Measurements from ENCODE around the gene IQSEC3.
"Not testable (repeated sequence)": the region's sequence is repeated elsewhere in the genome, so short reads cannot be mapped to it uniquely, and the experiment has no call there.

DNA sequence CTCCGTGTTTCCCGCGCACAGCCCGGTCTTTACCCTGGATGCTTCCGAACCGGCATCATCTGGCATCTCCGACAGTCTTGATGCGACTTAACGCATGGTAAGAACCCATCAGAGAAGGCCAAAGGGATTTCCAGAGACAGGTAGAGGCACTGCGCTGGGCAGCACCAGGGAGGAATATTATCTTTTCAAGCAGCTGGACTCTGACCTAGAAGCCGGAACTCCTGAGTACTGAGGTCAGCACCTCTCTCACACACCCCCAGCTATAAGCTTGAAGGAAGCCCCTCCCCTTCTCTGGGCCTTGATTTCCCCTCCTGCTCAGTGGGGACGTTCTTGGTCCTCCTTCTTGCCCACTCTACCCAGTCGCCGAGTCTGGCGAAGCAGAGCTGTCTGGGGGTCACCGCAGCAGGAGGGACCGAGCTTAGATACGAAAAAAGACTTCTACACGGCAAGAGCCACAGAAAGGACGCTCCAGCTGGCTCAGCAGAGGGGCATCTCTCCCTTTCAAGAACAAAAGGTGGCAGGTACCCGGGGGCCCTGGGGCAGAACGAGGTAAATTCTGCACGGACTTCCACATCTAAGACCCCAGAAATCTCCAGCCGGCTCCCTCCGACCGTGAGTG, 10.6 kb downstream of the IQSEC3 start:
- TF ChIP-seq, protein P1, sequence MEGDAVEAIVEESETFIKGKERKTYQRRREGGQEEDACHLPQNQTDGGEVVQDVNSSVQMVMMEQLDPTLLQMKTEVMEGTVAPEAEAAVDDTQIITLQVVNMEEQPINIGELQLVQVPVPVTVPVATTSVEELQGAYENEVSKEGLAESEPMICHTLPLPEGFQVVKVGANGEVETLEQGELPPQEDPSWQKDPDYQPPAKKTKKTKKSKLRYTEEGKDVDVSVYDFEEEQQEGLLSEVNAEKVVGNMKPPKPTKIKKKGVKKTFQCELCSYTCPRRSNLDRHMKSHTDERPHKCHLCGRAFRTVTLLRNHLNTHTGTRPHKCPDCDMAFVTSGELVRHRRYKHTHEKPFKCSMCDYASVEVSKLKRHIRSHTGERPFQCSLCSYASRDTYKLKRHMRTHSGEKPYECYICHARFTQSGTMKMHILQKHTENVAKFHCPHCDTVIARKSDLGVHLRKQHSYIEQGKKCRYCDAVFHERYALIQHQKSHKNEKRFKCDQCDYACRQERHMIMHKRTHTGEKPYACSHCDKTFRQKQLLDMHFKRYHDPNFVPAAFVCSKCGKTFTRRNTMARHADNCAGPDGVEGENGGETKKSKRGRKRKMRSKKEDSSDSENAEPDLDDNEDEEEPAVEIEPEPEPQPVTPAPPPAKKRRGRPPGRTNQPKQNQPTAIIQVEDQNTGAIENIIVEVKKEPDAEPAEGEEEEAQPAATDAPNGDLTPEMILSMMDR (IDR thresholded peaks at IDR 0.05), result not testable (repeated sequence)
- not testable (repeated sequence) for TF ChIP-seq POLR2AphosphoS5 (IDR thresholded peaks at IDR 0.05; ENCODE audit: low read depth, low read length); SIN3A (IDR thresholded peaks at IDR 0.05; ENCODE audit: borderline replicate concordance, insufficient read depth, low read depth, low read length); REST (IDR thresholded peaks at IDR 0.05; ENCODE audit: insufficient read depth in 1 of 2, low read depth in 2 of 2, low read length in 1 of 2)
